GM12875 (cell line): ENCODE results near the gene KCNAB2.

Experiments
- H3K4me3 ChIP-seq: one replicate; pipeline ENCODE4 v1.5.1; 2011; ENCODE audit warnings: low read depth, low read length, control low read depth
- TF ChIP-seq, protein P1 (sequence below): IDR thresholded peaks from 2 replicates; pipeline ENCODE4 v1.5.1; 2011; ENCODE audit warnings: low read depth, mild to moderate bottlenecking, control low read depth, inconsistent platforms, low read length, moderate library complexity, borderline replicate concordance; ENCODE audit not compliant: insufficient read depth

The KCNAB2 gene

DNA sequence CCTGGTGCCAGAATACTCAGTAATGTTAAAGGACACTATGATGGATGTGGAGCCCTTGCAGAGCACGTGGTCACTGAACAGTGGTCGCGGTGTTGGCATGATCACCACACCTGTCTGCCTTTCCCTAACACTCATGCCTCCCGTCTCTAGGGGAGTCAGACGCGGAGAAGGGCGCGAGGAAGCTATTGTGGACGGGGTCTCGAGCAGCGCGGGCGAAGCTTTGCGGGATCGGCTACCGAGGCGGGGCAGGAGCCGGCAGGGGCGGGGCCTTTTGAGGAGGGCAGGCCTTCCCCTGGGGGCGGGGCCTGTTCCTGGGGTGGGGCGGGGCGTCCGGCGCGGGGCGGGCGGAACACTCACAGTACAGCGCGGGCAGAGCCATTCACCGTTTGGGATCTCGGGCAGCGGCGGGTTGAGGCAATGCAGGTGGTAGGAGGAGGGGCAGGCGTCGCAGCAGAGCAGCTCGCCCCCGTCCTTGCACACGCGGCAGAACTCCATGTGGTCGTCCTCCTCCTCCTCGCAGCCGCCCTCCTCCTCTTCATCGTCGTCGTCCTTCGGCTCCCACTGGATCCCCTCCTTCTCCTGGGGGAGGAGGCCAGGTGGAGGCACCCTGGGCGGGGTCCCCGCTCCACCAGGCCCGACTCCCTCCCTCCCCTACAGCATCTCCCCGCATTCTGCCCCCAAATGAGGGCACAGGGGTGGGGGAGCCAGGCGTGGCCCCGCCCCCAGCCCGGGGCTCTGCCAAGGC, 103.0 kb downstream of the KCNAB2 start:
- TF ChIP-seq, protein P1, sequence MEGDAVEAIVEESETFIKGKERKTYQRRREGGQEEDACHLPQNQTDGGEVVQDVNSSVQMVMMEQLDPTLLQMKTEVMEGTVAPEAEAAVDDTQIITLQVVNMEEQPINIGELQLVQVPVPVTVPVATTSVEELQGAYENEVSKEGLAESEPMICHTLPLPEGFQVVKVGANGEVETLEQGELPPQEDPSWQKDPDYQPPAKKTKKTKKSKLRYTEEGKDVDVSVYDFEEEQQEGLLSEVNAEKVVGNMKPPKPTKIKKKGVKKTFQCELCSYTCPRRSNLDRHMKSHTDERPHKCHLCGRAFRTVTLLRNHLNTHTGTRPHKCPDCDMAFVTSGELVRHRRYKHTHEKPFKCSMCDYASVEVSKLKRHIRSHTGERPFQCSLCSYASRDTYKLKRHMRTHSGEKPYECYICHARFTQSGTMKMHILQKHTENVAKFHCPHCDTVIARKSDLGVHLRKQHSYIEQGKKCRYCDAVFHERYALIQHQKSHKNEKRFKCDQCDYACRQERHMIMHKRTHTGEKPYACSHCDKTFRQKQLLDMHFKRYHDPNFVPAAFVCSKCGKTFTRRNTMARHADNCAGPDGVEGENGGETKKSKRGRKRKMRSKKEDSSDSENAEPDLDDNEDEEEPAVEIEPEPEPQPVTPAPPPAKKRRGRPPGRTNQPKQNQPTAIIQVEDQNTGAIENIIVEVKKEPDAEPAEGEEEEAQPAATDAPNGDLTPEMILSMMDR = no peak
- no peak overlapping the region for H3K4me3 ChIP-seq

DNA sequence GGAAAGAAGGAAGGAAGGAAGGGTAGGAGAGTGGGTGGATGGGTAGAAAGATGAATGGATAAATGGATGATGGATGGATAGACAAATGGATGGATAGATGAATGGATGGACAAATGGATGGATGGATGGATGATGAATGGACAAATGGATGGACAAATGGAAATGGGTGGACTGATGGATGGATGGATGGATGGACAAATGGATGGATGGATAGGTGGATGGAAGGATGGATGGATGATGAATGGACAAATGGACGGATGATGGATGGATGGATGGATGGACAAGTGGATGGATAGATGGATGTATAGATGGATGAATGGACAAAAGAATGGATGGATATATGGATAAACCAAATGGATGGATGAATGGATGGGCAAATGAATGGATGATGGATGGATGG, 103.9 kb downstream of the KCNAB2 start:
- H3K4me3 ChIP-seq = no peak overlapping the region
- TF ChIP-seq, protein P1 = no peak

DNA sequence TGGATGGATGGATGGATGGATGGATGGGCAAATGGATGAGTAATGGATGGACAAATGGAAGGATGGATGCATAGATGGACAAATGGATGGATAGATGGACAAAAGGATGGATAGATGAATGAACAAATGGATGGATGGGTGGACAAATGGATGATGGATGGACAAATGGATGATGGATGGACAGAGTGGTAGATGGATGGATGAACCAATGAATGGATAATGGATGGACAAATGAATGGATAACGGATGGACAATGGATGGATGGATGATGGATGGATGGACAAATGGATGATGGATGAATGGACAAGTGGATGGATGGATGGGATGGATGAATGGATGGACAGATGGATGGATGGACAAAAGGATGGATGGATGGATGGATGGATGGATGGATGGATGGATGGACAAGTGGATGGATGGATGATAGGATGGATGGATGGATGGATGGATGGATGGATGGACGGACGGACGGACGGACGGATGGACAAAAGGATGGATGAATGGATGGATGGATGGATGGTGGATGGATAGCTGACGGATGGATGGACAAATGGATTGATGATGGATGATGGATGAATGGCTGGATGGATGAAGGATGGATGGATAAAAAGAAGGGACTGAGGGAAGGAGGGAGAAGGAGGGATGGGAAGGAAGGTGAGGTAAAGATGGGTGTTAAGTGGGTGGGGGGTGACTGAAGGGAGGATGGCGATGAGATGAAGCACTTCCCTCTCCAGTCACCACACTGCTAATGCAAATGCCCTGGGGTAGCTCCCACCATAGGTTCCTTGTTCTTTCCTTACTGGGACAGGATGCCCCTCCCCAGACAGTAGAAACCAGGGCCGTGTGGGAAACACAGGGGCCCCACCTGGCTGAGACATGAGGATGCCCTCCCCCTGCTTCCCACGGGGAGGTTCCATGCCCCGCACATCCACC, 104.6 kb downstream of the KCNAB2 start:
- H3K4me3 ChIP-seq = no peak overlapping the region
- TF ChIP-seq, protein P1 = no peak
